K562 (cell line): ENCODE results near the gene SLC12A3. TPM values are rescaled to one million over a fixed set of nuclear protein-coding genes. Genes with fewer than 3 reads are reported as not detected.
A peak's percentile ranks its signal among the peaks of the same experiment; 100 is the strongest.

Experiments
- CBFA2T2 ChIP-seq: fragments of 450-650 bp; conservative IDR thresholded peaks from 2 replicates; pipeline ENCODE4 v1.6.1; 2017; ENCODE audit warnings: mild to moderate bottlenecking
- CBFB ChIP-seq: sonication (generic); formaldehyde crosslinking; IDR thresholded peaks from 2 replicates; pipeline ENCODE4 v1.4.0; 2020; ENCODE audit warnings: mild to moderate bottlenecking, missing genetic modification reagents
- IFI16 ChIP-seq: fragments of 250-450 bp; sonication (Bioruptor Pico); IDR thresholded peaks from 2 replicates; pipeline ENCODE4 v2.1.2; 2022; ENCODE audit warnings: mild to moderate bottlenecking, inconsistent platforms
- SMAD2 ChIP-seq: fragments of 150-350 bp; IDR thresholded peaks from 2 replicates; pipeline ENCODE4 v1.6.1; 2014; ENCODE audit warnings: low read depth, mild to moderate bottlenecking, low read length
- SRSF7 ChIP-seq: fragments of 200-400 bp; formaldehyde crosslinking; optimal IDR thresholded peaks from 2 replicates; pipeline ENCODE3; 2017; ENCODE audit warnings: mild to moderate bottlenecking, low read depth, low read length
- ZFP30 ChIP-seq: fragments of 250-450 bp; sonication (Bioruptor Pico); IDR thresholded peaks from 2 replicates; pipeline ENCODE4 v1.8.0; 2022; ENCODE audit warnings: moderate library complexity, mild to moderate bottlenecking, inconsistent platforms, borderline replicate concordance
- ZNF146 ChIP-seq: IDR thresholded peaks from one replicate; pipeline ENCODE4 v1.6.1; 2018; ENCODE audit warnings: missing compliant biosample characterization; ENCODE audit not compliant: unreplicated experiment
- ZNF583 ChIP-seq: fragments of 250-450 bp; sonication (Bioruptor Pico); IDR thresholded peaks from 2 replicates; pipeline ENCODE4 v1.4.0; 2020
- polyA plus RNA-seq, 8 experiments: library from polyadenylated mRNA; depleted of rRNA in 4 of 8; stranded (reverse) in 5 of 8; unstranded in 3 of 8; fragments of >200 nt; fragmentation: Nextera tagmentation in 2 of 8; fragmentation: Illumina TruSeq in 1 of 8; extraction: Ambion mirVana in 2 of 8; extraction: Trizol in 1 of 8; gene quantifications; 2 replicates each; pipeline versions ENCODE4 v1.2.1 to v1.2.3, GENCODE V29; 2011 to 2014; ENCODE audit warnings: inconsistent platforms in 1 of 8, missing spikeins in 1 of 8
- total RNA-seq, 7 experiments: library from RNA; depleted of rRNA in 6 of 7; stranded (reverse); fragments of >200 nt in 6 of 7; fragmentation: Illumina TruSeq in 2 of 7; extraction: Trizol in 2 of 7; gene quantifications; 2 replicates each; pipeline versions ENCODE4 v1.2.1 to v1.2.3, GENCODE V29; 2011 to 2021; ENCODE audit warnings: low replicate concordance in 1 of 7
- TF ChIP-seq, protein P1 (sequence below), 2 experiments: fragments of 450-650 bp; formaldehyde crosslinking in 1 of 2; IDR thresholded peaks; 2 replicates each; pipeline versions ENCODE4 v1.4.0 to v1.6.1; 2014 to 2020; ENCODE audit warnings: mild to moderate bottlenecking in 2 of 2, borderline replicate concordance in 1 of 2, low read depth in 1 of 2
- TF ChIP-seq, protein P2 (sequence below): sonication (generic); formaldehyde crosslinking; IDR thresholded peaks from 2 replicates; pipeline ENCODE4 v1.8.0; 2022; ENCODE audit warnings: mild to moderate bottlenecking, missing genetic modification reagents
- TF ChIP-seq, protein P3 (sequence below): sonication (generic); formaldehyde crosslinking; IDR thresholded peaks from 2 replicates; pipeline ENCODE4 v1.8.0; 2022; ENCODE audit warnings: missing genetic modification reagents, mild to moderate bottlenecking, borderline replicate concordance

SLC12A3 gene
- total and polyA plus RNA-seq, 9 of the 15 experiments (the other 6 are each of a cell fraction or from before 2014, with no cell fraction given) = not detected

DNA sequence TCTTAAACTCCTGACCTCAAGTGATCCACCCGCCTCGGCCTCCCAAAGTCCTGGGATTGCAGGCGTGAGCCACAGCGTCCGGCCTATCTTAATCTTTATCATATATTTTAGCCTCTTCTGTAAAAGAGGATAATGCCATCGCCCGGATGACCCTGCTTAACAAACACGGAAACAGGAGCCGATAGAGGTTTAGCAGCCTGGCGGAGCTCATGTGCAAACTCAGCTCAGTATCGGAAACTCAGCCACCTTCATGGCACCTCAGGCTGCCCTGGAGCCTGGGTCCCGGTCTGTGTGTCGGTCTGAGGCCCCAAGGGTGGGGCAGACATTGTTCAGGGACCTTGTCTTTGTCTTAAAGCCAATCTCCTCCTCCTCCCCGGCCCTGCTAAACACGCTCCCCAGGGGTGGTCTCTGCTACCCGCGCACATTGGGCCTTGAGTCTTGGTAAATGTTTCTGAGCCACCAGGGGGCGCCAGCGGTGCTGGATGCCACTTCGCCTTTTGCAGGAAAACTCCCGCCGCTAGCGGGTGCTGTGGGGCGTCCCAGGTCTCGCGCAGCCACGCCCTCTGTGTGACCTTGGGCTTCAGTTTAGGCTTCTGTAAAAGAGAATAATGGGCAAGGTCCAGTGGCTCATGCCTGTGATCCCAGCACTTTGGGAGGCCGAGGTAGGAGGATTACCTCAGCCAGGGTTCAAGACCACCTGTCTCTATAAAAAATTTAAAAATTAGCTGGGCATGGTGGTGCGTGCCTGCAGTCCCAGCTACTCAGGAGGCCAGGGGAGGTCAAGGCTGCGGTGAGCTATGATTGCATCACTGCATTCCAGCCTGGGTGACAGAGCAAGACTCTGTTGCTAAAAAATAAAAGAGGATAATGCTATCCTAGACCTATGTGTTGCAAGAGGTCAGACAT, 99.5 kb downstream of the SLC12A3 start (continued):
- TF ChIP-seq, protein P1, sequence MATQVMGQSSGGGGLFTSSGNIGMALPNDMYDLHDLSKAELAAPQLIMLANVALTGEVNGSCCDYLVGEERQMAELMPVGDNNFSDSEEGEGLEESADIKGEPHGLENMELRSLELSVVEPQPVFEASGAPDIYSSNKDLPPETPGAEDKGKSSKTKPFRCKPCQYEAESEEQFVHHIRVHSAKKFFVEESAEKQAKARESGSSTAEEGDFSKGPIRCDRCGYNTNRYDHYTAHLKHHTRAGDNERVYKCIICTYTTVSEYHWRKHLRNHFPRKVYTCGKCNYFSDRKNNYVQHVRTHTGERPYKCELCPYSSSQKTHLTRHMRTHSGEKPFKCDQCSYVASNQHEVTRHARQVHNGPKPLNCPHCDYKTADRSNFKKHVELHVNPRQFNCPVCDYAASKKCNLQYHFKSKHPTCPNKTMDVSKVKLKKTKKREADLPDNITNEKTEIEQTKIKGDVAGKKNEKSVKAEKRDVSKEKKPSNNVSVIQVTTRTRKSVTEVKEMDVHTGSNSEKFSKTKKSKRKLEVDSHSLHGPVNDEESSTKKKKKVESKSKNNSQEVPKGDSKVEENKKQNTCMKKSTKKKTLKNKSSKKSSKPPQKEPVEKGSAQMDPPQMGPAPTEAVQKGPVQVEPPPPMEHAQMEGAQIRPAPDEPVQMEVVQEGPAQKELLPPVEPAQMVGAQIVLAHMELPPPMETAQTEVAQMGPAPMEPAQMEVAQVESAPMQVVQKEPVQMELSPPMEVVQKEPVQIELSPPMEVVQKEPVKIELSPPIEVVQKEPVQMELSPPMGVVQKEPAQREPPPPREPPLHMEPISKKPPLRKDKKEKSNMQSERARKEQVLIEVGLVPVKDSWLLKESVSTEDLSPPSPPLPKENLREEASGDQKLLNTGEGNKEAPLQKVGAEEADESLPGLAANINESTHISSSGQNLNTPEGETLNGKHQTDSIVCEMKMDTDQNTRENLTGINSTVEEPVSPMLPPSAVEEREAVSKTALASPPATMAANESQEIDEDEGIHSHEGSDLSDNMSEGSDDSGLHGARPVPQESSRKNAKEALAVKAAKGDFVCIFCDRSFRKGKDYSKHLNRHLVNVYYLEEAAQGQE (IDR thresholded peaks at IDR 0.05; ENCODE audit: borderline replicate concordance) = peak; percentile 80
- TF ChIP-seq, protein P1 (CRISPR knock-in tag; IDR thresholded peaks at IDR 0.05; ENCODE audit: low read depth) = no peak
- no peak for TF ChIP-seq CBFB (CRISPR knock-in tag)
- no peak for TF ChIP-seq ZFP30 (CRISPR knock-in tag)
- TF ChIP-seq SMAD2 = no peak
- TF ChIP-seq IFI16 (CRISPR knock-in tag) = no peak
- TF ChIP-seq, protein P2, sequence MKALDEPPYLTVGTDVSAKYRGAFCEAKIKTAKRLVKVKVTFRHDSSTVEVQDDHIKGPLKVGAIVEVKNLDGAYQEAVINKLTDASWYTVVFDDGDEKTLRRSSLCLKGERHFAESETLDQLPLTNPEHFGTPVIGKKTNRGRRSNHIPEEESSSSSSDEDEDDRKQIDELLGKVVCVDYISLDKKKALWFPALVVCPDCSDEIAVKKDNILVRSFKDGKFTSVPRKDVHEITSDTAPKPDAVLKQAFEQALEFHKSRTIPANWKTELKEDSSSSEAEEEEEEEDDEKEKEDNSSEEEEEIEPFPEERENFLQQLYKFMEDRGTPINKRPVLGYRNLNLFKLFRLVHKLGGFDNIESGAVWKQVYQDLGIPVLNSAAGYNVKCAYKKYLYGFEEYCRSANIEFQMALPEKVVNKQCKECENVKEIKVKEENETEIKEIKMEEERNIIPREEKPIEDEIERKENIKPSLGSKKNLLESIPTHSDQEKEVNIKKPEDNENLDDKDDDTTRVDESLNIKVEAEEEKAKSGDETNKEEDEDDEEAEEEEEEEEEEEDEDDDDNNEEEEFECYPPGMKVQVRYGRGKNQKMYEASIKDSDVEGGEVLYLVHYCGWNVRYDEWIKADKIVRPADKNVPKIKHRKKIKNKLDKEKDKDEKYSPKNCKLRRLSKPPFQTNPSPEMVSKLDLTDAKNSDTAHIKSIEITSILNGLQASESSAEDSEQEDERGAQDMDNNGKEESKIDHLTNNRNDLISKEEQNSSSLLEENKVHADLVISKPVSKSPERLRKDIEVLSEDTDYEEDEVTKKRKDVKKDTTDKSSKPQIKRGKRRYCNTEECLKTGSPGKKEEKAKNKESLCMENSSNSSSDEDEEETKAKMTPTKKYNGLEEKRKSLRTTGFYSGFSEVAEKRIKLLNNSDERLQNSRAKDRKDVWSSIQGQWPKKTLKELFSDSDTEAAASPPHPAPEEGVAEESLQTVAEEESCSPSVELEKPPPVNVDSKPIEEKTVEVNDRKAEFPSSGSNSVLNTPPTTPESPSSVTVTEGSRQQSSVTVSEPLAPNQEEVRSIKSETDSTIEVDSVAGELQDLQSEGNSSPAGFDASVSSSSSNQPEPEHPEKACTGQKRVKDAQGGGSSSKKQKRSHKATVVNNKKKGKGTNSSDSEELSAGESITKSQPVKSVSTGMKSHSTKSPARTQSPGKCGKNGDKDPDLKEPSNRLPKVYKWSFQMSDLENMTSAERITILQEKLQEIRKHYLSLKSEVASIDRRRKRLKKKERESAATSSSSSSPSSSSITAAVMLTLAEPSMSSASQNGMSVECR = no peak
- no peak for TF ChIP-seq SRSF7
- no peak for TF ChIP-seq ZNF583 (CRISPR knock-in tag)
- TF ChIP-seq, protein P3, sequence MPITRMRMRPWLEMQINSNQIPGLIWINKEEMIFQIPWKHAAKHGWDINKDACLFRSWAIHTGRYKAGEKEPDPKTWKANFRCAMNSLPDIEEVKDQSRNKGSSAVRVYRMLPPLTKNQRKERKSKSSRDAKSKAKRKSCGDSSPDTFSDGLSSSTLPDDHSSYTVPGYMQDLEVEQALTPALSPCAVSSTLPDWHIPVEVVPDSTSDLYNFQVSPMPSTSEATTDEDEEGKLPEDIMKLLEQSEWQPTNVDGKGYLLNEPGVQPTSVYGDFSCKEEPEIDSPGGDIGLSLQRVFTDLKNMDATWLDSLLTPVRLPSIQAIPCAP = no peak
- TF ChIP-seq CBFA2T2 = no peak
- TF ChIP-seq ZNF146 = no peak
